Measurements from ENCODE around the gene PIGH.

PIGH gene

DNA sequence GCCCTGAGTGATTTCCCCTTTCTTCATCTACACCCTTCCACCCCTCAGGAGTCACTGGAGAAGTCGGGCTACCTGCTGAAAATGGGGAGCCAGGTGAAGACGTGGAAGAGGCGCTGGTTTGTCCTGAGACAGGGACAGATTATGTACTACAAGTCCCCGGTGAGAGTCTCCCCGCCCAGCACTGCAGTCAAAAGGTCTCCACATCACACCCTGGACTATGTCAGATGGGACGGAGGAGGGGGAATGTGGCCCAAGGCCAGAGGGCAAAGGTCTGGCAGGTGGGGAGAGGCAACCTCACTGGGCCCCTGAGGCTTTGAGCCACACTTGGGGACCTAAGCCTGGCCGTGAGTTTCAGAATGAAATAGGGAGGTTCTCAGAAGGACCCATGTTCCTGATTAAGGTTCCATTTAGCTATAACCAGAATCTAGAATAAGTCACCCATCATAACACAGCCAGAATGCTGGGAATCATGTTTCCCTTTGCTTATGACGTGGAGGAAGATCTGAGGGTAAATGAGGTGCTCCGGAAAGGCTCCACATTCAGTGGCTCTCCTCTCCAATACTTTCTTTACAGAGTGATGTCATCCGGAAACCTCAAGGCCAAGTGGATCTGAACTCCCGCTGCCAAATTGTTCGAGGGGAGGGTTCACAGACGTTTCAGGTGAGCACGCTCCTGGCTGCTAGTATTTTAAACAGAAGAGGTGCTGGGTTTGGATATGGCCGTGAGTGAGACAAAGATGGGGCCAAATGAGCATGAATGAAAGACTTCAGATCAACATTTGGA lies 26.6 kb downstream of the PIGH start:
- DNase-seq, result no peak

DNA sequence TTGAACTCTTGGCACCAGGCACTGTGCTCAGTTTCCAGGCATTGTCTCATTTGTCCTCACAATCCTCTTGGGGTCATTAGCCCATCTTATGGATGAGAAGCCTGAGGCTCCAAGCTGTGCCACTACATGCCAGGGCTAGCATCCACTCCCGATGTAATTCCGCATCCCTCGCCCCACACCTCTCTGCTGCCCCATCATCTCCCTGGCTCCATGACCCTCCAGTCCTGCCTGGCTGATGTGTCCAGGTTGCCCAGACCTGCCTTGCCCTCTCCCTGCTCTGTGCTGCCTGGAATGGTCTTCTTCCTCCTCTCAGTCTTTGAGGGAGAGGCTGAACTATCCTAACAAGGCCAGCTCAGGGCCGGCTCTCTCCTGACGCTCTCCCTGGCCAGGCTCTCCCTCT lies 27.5 kb downstream of the PIGH start:
- DNase-seq, result no peak

DNA sequence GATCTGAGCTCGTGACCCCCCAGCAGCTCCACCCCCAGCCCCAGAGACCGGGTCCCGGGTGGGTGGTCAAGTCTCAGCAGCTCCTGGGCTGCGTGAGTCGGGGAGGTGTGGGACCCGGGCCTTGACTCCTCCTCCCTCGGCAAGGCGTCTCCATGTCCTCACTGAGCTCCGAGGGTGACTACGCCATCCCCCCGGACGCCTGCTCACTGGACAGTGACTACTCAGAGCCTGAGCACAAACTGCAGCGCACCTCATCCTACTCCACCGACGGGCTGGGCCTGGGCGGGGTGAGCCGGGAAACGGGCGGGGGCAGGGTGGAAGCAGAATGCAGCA lies 28.1 kb downstream of the PIGH start:
- DNase-seq, result no peak

DNA sequence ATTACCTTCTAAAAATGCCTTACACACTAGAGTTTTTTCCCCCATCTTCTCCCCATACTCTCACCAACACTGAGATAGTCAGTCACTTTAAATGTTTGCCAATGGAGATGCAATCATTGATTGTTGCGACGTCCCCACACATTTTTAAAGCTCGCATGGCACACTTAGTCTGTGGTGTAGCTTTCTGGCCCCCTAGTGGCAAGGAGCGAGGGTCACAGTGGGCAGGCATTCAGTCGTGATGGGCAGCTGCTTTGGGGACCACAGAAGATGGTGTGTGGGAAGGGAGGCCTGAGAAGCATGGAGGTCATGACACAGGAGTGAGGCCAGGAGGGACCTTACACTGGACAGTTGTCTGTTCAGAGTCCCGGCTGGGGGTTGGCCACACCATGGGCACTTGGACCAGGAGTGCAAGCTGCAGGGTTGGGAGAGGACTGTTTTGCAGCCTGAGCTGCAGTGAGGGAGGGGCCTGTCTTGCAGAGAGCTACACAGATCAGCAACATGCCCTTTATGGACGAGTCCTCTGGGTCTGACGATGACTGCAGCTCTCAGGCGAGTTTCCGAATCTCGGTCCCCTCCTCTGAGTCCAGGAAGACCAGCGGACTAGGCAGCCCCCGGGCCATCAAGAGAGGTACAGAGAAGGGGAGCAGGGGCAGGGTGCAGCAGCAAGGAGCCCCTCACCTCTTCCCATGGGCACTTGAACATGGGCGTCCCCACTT lies 28.6 kb downstream of the PIGH start:
- no peak for DNase-seq

DNA sequence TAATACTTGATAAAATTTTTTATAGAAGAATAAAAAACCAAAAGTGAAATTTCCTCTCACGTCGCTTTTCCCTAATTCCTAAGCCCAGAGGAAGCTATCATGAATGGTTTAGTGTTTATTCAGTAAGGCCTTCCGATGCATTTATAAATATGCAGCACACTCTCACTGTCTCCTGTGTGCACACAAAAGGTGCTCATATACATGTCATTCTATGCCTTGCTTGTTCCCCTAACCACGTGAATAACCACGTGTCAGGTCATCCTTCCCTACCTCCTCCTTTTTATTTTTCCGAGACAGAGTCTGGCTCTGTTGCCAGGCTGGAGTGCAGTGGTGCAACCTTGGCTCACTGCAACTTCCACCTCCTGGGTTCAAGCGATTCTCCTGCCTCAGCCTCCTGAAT lies 29.6 kb downstream of the PIGH start:
- no peak for DNase-seq

DNA sequence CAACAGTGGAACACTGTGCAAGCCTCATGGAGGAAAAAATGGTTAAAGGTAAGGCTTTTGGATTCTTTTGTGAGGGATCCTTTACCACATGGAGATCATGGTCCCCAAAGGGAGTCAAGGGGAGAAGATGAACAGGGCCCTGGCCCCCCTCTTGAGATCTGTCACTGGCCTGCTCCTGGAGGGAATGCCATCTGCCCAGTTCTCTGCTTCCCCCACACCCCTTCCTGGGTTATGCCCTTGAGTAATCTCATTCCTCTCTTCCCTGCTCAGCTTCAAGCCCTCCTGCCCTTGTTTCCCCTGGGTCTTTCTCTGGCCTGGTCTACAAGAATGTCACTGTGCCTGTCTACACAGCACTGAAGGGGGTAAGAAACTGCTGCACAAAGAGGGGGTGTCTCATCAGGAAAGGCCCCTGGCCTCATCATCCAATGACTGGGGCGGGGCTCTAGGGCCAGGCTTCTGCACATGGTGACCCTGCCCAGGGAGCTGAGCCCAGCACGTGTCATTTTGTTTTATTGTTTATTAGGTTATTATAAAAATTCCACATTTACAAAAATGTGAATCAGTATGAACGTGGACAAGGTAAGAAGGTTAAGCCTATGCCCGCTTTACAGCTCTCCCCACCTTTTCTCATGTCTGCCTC lies 30.3 kb downstream of the PIGH start:
- no peak for DNase-seq

DNA sequence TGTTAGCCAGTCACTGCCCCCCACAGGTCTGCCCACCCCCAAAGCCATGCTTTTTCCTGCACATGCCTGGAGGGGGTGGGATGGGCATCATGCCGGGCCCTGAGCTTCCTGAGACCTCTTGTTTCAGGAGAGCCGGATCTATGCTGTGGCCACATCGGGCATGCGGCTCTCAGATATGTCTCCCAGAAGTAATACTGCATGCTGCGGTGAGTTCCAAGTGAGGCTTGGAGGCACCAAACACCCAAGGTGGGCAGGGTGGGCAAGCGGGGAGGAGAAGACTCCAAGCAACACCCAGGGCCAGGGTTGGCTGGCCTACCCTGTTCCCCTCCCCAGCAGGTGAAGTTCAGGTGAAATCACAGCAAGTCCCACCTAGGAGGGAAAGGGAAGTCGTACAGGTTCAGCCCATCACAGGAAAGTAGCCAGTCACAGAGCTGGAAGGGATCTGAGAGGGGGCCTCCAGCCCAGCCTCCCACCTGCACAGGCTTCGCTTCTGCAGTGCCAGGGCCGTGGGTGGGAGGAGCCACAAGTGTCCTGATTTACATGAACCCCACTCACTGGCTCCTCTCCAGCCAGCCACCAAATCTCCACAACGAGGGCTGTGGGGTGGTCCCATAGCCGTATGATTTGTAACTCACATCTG lies 30.9 kb downstream of the PIGH start:
- DNase-seq, result no peak

DNA sequence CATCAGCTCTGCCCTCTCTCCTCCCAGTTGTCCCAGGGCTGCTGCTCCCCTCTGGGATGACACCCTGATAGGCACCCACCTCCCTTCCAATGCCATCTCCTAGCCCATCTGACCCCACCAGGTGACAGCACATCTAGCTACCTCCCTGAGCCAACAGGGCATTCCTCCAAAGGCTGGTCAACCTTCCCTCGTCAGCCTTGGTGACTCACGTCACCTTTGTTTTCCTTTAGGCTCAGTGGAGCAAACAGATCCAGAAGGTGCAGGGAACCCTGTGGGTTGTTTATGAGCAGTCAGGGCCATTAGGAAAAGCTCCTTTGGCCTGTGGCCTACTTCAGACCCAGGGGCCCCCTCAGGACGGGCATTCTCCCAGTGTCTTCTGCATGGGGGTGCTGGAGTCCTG lies 32.4 kb downstream of the PIGH start:
- DNase-seq, result no peak

DNA sequence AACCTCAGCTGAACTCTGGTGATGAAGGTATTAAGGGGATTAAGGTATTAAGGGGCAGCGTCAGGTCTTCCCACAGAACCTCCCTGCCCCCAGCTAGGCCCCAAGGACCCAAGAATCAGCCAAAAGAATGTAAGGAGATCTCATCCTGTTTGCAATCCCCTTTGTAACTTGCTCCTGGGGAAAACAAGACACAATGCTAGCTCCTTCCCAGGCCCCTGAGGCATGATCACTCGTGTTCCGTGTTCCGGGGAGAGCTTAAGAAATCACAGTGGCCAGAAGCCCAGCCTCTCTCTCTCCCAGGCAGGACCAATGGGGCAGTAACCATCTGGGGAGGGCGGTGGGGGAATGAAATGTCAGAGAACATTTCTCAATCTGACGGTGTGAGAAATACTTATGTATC lies 33.2 kb downstream of the PIGH start:
- DNase-seq, result no peak

DNA sequence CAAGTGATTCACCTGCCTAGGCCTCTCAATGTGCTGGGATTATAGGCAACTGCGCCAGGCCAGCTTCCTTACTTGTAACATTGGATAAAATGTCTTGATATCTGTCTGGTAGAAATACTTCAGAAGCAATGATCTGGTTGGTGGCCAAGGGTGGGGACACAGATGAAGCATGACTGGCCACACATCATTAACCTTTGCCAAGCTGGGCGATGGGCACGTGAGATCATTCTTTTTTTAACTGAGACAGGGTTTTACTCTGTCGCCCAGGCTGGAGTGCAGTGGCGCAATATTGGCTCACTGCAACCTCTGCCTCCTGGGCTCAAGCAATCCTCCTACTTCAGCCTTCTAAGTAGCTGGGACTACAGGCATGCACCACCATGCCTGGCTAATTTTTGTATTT lies 35.8 kb downstream of the PIGH start:
- no peak for DNase-seq

DNA sequence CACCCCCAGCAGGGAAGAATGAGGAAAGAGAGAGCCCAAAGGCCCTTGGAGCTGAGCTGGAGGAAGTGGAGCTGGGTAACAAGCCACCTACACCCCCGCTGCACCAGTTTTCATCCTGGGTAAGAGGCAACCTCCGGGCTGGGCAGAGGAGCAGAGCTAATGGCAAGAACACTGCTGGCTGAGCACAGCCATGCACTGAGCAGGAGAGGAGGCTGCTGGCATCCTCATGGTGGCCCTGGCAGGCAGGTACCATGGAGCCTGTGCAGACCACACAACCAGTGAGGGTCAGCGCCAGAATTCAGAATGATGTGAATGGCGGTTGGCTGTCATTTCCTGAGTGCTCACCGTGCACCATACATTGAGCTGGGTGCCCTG lies 37.3 kb downstream of the PIGH start:
- no peak for DNase-seq

DNA sequence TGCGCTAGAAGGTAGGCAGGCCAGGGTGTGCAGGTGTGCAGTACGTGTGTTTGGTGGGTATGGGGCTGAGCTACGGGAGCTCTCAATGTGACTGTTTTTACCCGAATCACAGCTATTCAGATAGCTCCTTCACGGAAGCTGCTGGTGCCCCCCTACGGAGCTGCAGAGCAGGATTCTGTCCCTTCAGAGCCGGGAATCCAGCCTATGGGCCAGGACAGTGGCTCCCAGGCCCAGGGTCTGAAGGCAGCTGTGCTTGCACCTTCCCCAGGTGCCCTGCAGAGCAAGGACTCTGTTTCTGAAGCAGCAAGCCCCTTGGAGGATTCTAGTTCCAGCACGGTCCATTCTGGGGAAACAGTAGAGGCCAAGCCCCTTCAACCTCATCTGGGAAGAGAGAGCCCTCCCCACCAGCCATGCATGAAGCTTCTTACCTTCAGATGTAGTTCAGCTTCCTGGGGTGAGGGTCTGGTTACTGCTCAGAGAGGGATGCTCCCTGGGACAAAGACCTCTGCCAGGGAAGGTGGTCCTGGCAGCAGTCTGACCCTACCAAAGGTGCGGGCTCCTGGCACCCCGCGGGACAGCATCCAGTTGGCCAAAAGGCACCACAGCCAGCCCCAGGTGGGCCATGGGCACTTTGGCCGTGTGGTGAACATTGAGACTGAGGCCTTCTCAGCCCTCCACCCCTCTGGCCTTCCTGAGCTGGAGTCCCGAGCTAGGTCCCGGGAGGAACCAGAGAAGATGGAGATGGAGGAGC lies 37.9 kb downstream of the PIGH start:
- DNase-seq, result no peak

DNA sequence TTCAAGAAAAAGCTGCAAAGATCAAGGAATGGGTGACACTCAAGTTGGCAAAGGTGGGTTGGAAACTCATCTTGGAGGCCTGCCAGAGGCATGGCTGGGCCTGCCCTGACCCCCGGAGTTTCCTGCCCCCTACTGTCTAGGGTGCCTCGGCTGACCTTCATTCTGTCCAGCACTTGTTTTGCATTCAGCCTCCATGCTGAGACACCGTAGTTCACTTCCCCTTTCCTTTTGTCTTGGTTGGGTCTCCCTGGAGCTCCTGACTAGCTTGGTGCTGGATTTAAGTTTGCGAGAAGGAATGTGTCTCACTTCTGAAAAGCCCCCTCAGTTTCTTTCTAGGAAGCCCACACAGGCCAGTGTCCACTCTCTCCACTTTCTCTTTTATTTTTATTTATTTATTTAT lies 40.4 kb downstream of the PIGH start:
- no peak for DNase-seq

DNA sequence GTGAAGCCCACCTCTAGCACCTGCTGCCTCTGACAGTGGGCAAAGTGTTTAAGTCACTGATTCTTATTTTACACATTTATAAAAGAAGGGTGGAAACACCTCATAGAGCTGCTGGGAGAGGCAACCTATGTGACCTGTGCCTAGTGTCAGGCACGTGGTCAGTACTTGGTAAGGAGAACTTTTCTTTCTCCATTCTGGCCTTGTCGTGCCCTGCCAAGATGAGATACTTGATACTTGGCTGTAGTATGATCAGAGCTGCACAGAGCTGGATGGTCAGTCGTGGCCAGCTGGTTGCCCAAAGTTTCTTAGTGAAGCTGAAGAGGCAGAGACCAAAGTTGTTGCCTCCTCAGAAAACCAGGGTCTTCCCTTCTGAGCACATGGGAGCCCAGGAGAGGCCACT lies 42.4 kb downstream of the PIGH start:
- no peak for DNase-seq

DNA sequence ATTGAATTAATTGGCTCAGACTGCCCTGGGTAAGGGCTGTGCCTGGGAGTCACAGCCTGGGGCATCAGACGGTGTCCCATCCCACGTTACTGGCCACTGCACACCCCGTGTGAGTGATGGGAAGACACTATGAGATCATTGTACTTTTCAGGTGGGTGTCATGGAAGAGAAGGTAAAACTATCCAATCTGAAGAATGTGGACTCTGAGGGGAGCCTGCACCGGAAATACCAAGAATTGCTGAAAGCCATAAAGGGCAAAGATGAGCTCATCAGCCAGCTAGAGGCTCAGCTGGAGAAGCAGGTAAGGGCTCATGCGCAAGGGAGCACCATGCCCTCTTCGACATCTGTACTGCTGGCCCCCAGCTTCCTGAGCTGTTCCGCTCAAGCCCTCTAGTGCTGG lies 43.0 kb downstream of the PIGH start:
- DNase-seq, result no peak

DNA sequence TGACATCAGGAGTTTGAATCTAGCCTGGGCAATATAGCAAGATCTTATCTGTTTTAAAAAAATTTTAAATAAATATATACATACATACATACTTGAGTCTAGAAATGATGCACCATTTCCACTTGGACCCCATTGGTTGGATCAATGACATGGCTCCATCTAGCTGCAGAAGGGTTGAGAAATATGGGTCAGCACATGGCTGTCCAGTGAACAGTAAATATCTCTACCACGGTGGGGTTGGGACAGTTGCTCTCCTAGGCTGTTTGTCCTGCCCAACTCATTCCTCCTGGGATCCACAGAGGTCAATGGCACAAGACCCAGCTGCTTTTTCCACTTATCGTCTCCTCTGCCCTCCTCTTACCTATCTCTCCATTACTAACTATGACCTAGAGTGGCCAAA lies 43.4 kb downstream of the PIGH start:
- DNase-seq, result no peak

DNA sequence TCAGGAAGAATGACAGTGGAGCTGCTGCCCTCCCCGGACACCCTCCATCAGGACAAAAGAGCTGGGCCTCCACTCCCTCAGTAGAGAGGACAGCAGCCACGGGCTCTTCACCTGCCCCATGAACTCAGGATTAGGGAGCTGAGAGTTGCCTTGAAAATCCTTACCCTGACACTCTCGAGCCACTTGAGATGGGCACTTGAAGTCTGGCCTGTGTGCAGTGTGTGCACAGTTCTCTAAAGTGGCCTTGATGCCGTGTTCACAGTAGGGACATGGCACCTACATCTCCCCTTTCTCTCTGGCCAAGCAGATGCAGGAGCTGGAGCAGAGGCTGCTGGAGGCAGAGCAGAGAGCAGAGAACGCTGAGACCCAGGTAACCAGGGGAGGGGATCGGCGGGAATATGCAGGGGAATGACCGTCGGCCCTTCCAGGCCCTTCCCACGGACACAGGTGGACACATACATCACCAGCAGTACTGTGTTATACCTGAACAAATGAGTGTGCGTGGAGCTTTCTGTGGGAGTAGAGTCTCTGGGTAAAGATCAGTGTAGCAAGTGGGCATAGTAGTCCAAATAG lies 44.5 kb downstream of the PIGH start:
- DNase-seq, result no peak

DNA sequence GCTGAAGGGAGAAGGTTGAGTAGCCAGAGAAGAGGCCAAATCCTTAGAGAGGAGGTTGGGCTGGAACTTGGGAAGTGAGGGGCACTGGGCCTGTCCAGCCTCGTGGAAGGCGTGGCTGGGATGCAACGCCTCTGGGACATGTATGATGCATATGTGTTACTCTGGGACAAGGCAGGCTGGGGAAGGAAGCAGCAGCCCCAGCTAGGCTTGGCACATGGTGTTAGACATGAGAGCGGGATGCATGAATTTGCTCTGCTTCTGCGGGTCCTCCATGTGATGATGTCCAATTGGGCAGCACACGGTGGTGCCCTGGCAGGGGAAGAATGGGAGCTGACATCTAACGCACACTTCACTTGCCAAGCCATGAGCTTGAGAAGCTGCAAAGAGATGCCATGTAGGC lies 45.7 kb downstream of the PIGH start:
- DNase-seq, result no peak

DNA sequence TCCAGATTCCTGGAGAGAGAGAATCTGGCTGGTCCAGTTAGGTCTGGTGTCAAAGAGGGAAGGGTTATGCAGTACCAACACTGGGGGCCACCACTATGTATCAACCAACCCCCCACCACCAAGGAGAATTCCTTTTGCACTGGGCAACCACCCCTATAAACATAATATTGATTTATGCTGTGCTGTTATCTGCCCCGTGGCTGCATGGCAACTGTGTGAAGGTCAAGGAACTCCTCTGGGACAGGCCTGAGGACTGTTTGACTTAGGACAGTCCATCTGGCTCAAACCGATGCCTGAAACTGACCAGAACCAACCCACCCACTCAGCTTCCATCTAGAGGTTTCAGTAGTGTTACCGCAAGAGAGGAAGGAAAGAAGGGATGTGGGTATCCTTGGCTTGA lies 46.5 kb downstream of the PIGH start:
- no peak for DNase-seq

DNA sequence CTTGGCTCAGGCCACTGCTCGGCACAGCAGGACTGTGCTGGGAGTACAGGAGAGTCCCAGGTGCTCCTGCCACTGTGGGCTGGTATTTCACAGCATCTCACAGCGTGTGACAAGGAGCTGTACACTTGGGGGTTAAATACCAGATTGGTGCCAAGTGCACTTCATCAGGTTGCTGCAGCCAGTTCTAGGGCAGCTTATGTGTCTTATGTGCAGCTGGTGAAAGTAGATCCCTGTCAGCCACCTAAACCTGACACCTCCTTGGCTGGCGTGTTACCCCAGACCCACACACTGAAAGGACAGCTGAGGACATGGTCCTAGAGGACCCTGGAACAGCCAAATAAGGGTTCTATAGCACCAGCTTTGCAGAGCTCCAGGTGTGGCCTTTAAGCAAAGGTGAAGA lies 48.1 kb downstream of the PIGH start:
- DNase-seq, result peak; percentile 48

DNA sequence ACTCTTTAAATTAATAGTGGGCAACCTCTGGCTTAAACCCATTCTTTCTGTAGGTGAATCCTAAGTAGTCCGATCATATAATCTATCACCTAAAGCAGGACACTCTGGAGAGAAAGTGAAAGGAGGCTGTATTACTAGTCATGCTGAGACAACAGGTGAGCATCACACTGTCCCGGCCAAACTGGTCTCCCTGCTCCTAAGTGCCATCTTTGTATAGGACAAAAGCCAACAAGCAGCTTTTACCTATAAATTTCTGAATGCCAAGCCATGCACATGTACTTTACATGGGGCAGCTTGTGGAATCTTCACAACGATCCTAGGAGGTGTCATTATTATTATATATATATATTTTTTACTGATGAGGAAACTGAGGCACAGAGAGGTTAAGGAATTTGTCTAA lies 48.9 kb downstream of the PIGH start:
- DNase-seq, result no peak

DNA sequence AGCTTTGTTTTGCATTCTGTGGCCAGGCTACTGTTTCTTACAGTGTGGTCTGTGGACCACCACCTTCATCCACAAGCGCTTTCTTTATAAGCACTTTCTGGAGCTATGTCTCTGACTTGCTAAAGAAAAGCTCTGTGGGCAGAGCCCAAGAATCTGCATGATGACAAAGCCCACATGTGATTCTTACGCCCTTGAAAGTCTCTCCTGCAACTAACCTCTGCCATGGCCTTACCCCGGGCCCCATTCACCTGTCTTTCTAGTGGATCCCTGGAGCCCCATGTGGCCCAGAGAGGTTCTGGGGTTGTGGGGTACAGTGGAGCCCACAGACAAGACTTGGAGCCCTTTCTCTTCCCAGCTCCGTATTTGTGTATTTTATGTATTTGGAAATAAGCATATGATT lies 50.3 kb downstream of the PIGH start:
- no peak for DNase-seq

DNA sequence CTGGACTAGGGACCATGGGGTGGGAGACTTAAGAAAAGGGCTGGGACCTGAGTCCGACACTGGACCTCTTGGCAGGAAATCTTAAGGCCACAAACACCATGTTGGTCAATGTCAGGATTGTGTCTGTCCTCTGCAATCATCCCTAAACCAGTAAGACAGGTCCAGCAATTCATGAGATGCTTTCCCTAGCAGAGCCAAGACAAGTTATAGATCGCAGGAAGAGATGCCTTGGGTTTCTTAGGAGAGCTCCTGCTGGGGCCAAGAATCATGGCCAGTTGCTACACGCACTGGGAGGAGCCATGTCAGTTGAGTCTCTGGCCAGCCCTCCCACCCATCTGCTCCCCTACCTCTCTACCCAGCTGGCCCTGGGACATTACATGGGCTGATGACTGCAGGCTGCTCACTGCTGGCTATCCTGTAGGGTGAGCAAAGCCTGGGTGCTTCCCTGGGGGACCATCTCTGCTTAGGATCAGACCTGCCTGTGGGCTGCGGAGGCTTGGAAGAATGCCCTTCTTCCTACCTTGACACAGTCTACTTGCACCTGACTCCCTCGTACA lies 52.8 kb downstream of the PIGH start:
- peak; percentile 27 for DNase-seq
